ENCODE data around the gene MDN1.

MDN1 gene

DNA sequence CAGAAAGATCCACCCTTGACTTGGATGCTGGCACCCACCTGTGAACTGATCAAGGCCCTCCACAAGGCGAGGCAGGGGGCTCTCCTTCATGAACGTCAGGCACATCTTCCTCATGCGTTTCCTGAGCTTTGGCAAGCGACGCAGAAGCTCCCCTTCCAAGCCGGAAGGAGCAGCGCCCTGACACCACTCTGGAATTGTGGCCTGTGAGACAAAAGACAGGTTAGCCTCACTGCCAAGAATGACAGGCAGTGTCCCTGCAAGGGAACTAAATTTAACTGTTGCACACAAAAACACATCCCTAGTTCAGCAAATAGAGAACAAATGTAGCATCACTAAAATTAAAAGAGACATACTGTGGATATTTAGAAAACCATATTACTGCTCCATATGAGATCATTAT is 139.0 kb downstream of the MDN1 start:
- DNase-seq (ENCODE audit: low read depth) = no peak
- TF ChIP-seq, protein P1, sequence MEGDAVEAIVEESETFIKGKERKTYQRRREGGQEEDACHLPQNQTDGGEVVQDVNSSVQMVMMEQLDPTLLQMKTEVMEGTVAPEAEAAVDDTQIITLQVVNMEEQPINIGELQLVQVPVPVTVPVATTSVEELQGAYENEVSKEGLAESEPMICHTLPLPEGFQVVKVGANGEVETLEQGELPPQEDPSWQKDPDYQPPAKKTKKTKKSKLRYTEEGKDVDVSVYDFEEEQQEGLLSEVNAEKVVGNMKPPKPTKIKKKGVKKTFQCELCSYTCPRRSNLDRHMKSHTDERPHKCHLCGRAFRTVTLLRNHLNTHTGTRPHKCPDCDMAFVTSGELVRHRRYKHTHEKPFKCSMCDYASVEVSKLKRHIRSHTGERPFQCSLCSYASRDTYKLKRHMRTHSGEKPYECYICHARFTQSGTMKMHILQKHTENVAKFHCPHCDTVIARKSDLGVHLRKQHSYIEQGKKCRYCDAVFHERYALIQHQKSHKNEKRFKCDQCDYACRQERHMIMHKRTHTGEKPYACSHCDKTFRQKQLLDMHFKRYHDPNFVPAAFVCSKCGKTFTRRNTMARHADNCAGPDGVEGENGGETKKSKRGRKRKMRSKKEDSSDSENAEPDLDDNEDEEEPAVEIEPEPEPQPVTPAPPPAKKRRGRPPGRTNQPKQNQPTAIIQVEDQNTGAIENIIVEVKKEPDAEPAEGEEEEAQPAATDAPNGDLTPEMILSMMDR (conservative IDR thresholded peaks at IDR 0.05; ENCODE audit: control insufficient read depth, insufficient read depth, low read depth, low read length) = no peak

DNA sequence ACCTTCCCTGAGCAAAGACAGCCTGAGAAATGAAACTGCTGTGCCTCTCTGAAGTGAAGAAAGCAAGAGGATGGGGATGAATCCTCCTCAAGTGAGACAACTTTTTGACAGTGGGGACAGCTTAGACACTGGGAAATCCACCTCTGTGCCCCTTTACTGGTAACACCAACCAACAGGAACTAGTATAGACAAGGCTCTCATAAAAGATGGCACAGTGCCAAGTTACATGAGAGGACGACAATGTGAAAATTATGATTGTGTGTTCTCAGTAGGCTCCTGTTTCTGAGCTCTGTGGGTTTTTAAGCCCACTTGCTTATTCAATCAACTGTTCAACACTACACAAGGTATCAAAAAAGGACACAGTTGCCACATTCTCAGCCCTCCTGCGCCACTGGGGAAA is 139.4 kb downstream of the MDN1 start:
- no peak overlapping the region for H3K4me3 ChIP-seq (ENCODE audit: control insufficient read depth, low read depth, low read length)
- no peak for DNase-seq (ENCODE audit: low read depth)
- TF ChIP-seq, protein P1 (conservative IDR thresholded peaks at IDR 0.05; ENCODE audit: control insufficient read depth, insufficient read depth, low read depth, low read length) = no peak

More for the DNA sequence above, 139.0 kb downstream of the MDN1 start:
- no peak overlapping the region for H3K4me3 ChIP-seq (ENCODE audit: control insufficient read depth, low read depth, low read length)

GRCh38 chr6:89679215-89680120 is 140.1 kb downstream of the MDN1 start:
- DNase-seq (ENCODE audit: low read depth) = no peak
- no peak overlapping the region for H3K4me3 ChIP-seq (ENCODE audit: control insufficient read depth, low read depth, low read length)
- TF ChIP-seq, protein P1 (conservative IDR thresholded peaks at IDR 0.05; ENCODE audit: control insufficient read depth, insufficient read depth, low read depth, low read length) = no peak

DNA sequence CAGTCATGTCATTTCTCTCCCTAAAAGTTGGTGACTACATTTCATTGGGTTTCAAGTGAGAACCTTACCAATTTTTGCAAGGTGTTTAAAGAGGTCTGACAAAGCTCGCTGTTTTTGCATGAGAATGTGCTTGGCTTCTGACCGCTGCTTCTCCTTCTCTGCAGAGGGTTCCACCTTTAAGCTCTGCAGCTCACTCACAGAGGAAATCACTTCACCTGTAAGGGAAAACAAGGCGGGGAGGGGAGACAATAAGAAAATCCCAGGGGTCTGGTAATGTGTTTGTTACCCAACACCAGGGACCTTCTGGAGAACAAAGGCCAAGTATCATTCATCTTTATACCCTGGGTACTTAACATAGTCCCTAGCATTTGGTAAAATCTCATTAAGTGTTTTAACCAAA is 141.1 kb downstream of the MDN1 start:
- no peak for DNase-seq (ENCODE audit: low read depth)
- TF ChIP-seq, protein P1 (conservative IDR thresholded peaks at IDR 0.05; ENCODE audit: control insufficient read depth, insufficient read depth, low read depth, low read length) = no peak
- H3K4me3 ChIP-seq (ENCODE audit: control insufficient read depth, low read depth, low read length) = no peak overlapping the region

GRCh38 chr6:89675949-89676748 is 143.4 kb downstream of the MDN1 start:
- TF ChIP-seq, protein P1 (conservative IDR thresholded peaks at IDR 0.05; ENCODE audit: control insufficient read depth, insufficient read depth, low read depth, low read length) = no peak
- peak; percentile 16 for DNase-seq (ENCODE audit: low read depth)
- H3K4me3 ChIP-seq (ENCODE audit: control insufficient read depth, low read depth, low read length) = no peak overlapping the region

DNA sequence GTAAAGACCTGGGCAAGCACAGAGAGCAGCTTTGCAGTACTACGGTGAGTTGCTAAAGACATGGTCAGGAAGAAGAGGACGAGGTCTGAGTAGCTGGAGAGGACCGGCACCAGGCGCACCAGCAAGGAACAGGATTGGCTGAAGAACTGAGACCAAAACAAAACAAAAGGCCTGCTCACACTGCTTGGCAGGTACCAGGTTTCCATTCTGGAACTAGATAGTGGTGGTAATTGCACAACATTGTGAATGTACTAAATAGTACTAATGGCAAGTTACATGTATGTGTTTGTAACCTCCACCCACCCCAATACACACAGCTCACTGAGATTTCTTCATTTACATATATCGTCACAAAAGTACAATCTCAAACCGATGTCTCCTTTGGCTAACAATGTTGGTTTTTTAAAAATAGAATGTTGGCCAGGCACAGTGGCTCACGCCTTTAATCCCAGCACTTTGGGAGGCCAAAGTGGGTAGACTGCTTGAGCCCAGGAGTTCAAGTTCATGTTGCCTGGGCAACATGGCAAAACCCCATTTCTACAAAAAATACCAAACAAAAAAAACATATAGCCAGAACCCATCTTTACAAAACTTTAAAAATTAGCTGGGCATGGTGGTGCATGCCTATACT is 148.5 kb downstream of the MDN1 start:
- no peak overlapping the region for H3K4me3 ChIP-seq (ENCODE audit: control insufficient read depth, low read depth, low read length)
- no peak for DNase-seq (ENCODE audit: low read depth)
- TF ChIP-seq, protein P1 (conservative IDR thresholded peaks at IDR 0.05; ENCODE audit: control insufficient read depth, insufficient read depth, low read depth, low read length) = no peak
